CD1c-positive myeloid dendritic cell (primary cell): ENCODE data around the gene BICD1.
"Not testable (repeated sequence)": the region's sequence is repeated elsewhere in the genome, so short reads cannot be mapped to it uniquely, and the experiment has no call there.

Source experiments
- DNase-seq: peaks from one replicate; pipeline ENCODE4 v3.0.0-alpha.2; 2016; ENCODE audit errors: extremely low spot score

The BICD1 gene

GRCh38 chr12:32106517-32107358 lies at the start of gene BICD1:
Gene BICD1 (plus strand): TSS chr12:32106847. CDS start chr12:32107332, 485 bp downstream.
- peak; percentile 82 for DNase-seq

- DNase-seq, result no peak
These were observed 45.6 kb upstream of the BICD1 start for GRCh38 chr12:32061033-32061432.

- DNase-seq, result no peak
These were observed 43.8 kb upstream of the BICD1 start for GRCh38 chr12:32062881-32063280.

- no peak for DNase-seq
These were observed 42.9 kb upstream of the BICD1 start for GRCh38 chr12:32063796-32064195.

- DNase-seq, result no peak
These were observed 40.4 kb upstream of the BICD1 start for GRCh38 chr12:32066206-32066605.

- no peak for DNase-seq
These were observed 37.6 kb upstream of the BICD1 start for GRCh38 chr12:32069071-32069470.

GRCh38 chr12:32069731-32070130 lies 36.9 kb upstream of the BICD1 start:
- DNase-seq, result no peak

- DNase-seq, result no peak
These were observed 36.3 kb upstream of the BICD1 start for GRCh38 chr12:32070370-32070769.

GRCh38 chr12:32072102-32072501 lies 34.5 kb upstream of the BICD1 start:
- DNase-seq, result no peak

GRCh38 chr12:32074432-32074831 lies 32.2 kb upstream of the BICD1 start:
- no peak for DNase-seq

GRCh38 chr12:32076941-32077340 lies 29.7 kb upstream of the BICD1 start:
- DNase-seq, result no peak

- no peak for DNase-seq
These were observed 26.2 kb upstream of the BICD1 start for GRCh38 chr12:32080435-32080834.

GRCh38 chr12:32083489-32083888 lies 23.2 kb upstream of the BICD1 start:
- no peak for DNase-seq

GRCh38 chr12:32084017-32084688 lies 22.5 kb upstream of the BICD1 start:
- DNase-seq, result no peak

GRCh38 chr12:32084753-32085152 lies 21.9 kb upstream of the BICD1 start:
- no peak for DNase-seq

GRCh38 chr12:32087306-32087705 lies 19.3 kb upstream of the BICD1 start:
- peak; percentile 16 for DNase-seq

GRCh38 chr12:32089156-32089555 lies 17.5 kb upstream of the BICD1 start:
- DNase-seq, result no peak

- no peak for DNase-seq
These were observed 17.1 kb upstream of the BICD1 start for GRCh38 chr12:32089586-32089985.

GRCh38 chr12:32091696-32092095 lies 15.0 kb upstream of the BICD1 start:
- no peak for DNase-seq

GRCh38 chr12:32098112-32098511 lies 8.5 kb upstream of the BICD1 start:
- no peak for DNase-seq

GRCh38 chr12:32099275-32099674 lies 7.4 kb upstream of the BICD1 start:
- not testable (repeated sequence) for DNase-seq

- no peak for DNase-seq
These were observed 6.3 kb upstream of the BICD1 start for GRCh38 chr12:32100361-32100760.

GRCh38 chr12:32100888-32101287 lies 5.8 kb upstream of the BICD1 start:
- no peak for DNase-seq
